Smooth muscle cell (in vitro differentiated cells): ENCODE measurements around the gene LRCOL1. TPM values are rescaled to one million over a fixed set of nuclear protein-coding genes. Genes with fewer than 3 reads are reported as not detected.

ENCODE experiments used
- DNase-seq: peaks from one replicate; lab custom pipeline; 2025; ENCODE audit not compliant: unreplicated experiment; lab: John Stamatoyannopoulos, UW
- H2AFZ ChIP-seq: fragments of 200-600 bp; sonication (generic); 2 replicates; pipeline ENCODE4 v1.6.0; 2016; ENCODE audit warnings: antibody characterized with exemption, low read depth, mild to moderate bottlenecking
- H3F3A ChIP-seq: fragments of 200-600 bp; sonication (generic); 2 replicates; pipeline ENCODE4 v1.6.0; 2017; ENCODE audit warnings: antibody characterized with exemption, low read depth
- H3K27ac ChIP-seq: fragments of 200-600 bp; sonication (generic); 2 replicates; pipeline ENCODE4 v1.5.1; 2016; ENCODE audit warnings: low read depth, mild to moderate bottlenecking
- H3K27me3 ChIP-seq: fragments of 200-600 bp; sonication (generic); 2 replicates; pipeline ENCODE4 v1.6.1; 2016; ENCODE audit warnings: low read depth, mild to moderate bottlenecking
- H3K36me3 ChIP-seq: fragments of 200-600 bp; sonication (generic); 2 replicates; pipeline ENCODE4 v1.5.1; 2016; ENCODE audit warnings: low read depth
- H3K4me1 ChIP-seq: fragments of 200-600 bp; sonication (generic); 2 replicates; pipeline ENCODE4 v1.5.1; 2016; ENCODE audit warnings: low read depth
- H3K4me2 ChIP-seq: fragments of 200-600 bp; sonication (generic); 2 replicates; pipeline ENCODE4 v1.6.0; 2016; ENCODE audit warnings: mild to moderate bottlenecking
- H3K4me3 ChIP-seq: fragments of 200-600 bp; sonication (generic); 2 replicates; pipeline ENCODE4 v1.5.1; 2016; ENCODE audit warnings: mild to moderate bottlenecking
- H3K79me2 ChIP-seq: fragments of 200-600 bp; sonication (generic); 2 replicates; pipeline ENCODE4 v1.6.0; 2016; ENCODE audit warnings: low read depth, mild to moderate bottlenecking
- H3K9ac ChIP-seq: fragments of 200-600 bp; sonication (generic); 2 replicates; pipeline ENCODE4 v1.6.0; 2016; ENCODE audit warnings: low read depth
- H3K9me3 ChIP-seq: fragments of 200-600 bp; sonication (generic); replicated peaks from 2 replicates; pipeline ENCODE4 v1.5.1; 2016; ENCODE audit warnings: low read depth
- H4K20me1 ChIP-seq: fragments of 200-600 bp; sonication (generic); 2 replicates; pipeline ENCODE4 v1.6.0; 2016; ENCODE audit warnings: low read depth
- WGBS: methylation state at CpG from one replicate; pipeline ENCODE4 v1.1.7; 2016; ENCODE audit warnings: low lambda C conversion rate; 5-methylcytosine and 5-hydroxymethylcytosine counted together
- polyA plus RNA-seq: library from polyadenylated mRNA; unstranded; fragments of >200 nt; fragmentation: Nextera tagmentation; extraction: Ambion mirVana; gene quantifications from 2 replicates; pipeline ENCODE4 v1.2.1, GENCODE V29; 2016
- total RNA-seq: library from RNA; depleted of rRNA; stranded (reverse); fragments of >200 nt; gene quantifications from 2 replicates; pipeline ENCODE4 v1.2.3, GENCODE V29; 2014
- TF ChIP-seq, protein P1 (sequence below): fragments of 200-600 bp; sonication (generic); IDR thresholded peaks from 2 replicates; pipeline ENCODE4 v1.5.1; 2017; ENCODE audit warnings: borderline replicate concordance, mild to moderate bottlenecking, antibody characterized with exemption; ENCODE audit not compliant: insufficient read depth, poor library complexity, severe bottlenecking

The LRCOL1 gene
- total and polyA plus RNA-seq, 2 experiments from 2014 or later, result not detected

DNA sequence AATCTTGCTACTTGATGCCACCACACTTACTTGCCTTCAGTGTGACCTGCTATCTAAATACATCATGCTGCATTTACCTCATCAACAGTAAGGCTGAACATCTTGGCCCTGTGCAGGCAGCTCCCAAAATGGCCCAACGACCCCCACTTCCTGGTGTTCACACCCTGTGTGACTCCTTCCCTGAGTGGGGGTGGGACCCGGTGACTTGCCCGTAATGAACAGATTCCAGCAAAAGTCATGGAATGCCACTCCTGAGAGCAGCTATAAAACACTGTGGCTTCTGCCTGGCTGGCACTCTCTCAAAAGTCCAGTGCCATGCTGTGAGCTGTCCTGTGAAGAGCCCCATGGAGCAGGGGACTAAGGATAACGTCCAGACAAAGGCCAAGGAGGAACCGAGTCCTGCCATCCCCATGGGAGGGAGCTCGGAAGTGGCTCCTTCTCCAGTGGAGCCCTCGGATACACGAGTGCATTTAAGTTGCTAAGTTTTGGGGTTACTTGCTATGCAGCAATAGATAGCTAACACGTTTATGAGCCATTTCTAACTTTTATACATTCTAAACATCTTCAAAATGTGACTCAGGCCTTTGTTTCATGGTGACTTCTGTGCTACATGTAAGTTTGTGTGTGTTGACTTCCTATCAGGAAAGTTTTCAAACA, 41.2 kb upstream of the LRCOL1 start:
- 92% methylated on average over 9 of the region's 9 CpGs for WGBS
- Histone ChIP-seq H3K4me1 (no peaks in the 10 kb centered on the region), H3K36me3 (peaks cover 5% of the 10 kb centered on the region), H4K20me1 (no peaks in the 10 kb centered on the region), H3K9me3 (no peaks in the 10 kb centered on the region), H3K4me2 (no peak overlapping the region), H3K9ac (no peak overlapping the region), H3K27me3 (no peaks in the 10 kb centered on the region), H3F3A (no peaks in the 10 kb centered on the region), H2AFZ (no peak overlapping the region), H3K27ac (no peak overlapping the region), H3K79me2 (no peaks in the 10 kb centered on the region), H3K4me3 (no peak overlapping the region)
- DNase-seq, result no peak
- TF ChIP-seq, protein P1, sequence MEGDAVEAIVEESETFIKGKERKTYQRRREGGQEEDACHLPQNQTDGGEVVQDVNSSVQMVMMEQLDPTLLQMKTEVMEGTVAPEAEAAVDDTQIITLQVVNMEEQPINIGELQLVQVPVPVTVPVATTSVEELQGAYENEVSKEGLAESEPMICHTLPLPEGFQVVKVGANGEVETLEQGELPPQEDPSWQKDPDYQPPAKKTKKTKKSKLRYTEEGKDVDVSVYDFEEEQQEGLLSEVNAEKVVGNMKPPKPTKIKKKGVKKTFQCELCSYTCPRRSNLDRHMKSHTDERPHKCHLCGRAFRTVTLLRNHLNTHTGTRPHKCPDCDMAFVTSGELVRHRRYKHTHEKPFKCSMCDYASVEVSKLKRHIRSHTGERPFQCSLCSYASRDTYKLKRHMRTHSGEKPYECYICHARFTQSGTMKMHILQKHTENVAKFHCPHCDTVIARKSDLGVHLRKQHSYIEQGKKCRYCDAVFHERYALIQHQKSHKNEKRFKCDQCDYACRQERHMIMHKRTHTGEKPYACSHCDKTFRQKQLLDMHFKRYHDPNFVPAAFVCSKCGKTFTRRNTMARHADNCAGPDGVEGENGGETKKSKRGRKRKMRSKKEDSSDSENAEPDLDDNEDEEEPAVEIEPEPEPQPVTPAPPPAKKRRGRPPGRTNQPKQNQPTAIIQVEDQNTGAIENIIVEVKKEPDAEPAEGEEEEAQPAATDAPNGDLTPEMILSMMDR, result no peak

DNA sequence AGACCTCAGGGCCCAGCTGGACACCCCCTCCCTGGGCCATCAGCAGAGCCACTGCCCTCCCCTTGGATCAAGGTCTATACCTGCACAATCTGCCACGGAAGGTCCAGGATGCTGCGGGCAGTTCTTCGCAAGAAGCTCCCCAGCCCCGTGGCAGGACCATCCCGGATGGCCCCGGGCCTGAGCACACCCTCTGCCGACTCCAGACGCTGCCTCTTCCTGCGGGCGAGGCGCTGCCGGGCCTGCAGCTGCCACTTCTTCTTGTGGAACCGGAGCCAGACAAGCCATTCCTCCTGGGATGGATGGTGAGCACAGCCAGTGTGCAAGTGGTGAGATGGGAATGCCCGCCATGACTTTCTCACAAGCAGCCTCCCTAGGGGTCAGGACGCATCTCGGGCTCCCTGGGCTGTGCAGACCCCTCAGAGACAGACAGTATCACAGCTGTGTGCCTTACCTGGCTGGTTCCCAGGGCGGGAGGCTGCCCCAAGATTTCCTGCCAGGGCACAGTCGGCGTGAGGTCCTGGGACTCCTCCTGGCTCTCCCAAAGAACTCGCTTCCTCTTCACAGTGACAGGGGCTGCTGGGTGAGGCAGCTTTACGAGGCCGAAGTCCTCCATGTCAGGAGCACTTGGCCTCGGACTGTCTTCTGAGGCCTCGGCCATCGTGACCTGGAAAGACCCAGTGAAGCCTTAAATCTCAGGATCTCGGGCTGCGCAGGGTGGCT, 39.0 kb upstream of the LRCOL1 start:
- H2AFZ ChIP-seq, result no peak overlapping the region
- no peaks in the 10 kb centered on the region for H3K4me1 ChIP-seq
- TF ChIP-seq, protein P1, result no peak
- H3K79me2 ChIP-seq, result no peaks in the 10 kb centered on the region
- H3F3A ChIP-seq, result no peaks in the 10 kb centered on the region
- no peak for DNase-seq
- peaks cover 5% of the 10 kb centered on the region for H3K36me3 ChIP-seq
- H3K4me3 ChIP-seq, result no peak overlapping the region
- 96% methylated on average over 27 of the region's 27 CpGs for WGBS
- H3K9me3 ChIP-seq, result no peaks in the 10 kb centered on the region
- no peak overlapping the region for H3K27ac ChIP-seq
- no peak overlapping the region for H3K9ac ChIP-seq
- H3K4me2 ChIP-seq, result no peak overlapping the region
- H4K20me1 ChIP-seq, result no peaks in the 10 kb centered on the region
- H3K27me3 ChIP-seq, result no peaks in the 10 kb centered on the region

DNA sequence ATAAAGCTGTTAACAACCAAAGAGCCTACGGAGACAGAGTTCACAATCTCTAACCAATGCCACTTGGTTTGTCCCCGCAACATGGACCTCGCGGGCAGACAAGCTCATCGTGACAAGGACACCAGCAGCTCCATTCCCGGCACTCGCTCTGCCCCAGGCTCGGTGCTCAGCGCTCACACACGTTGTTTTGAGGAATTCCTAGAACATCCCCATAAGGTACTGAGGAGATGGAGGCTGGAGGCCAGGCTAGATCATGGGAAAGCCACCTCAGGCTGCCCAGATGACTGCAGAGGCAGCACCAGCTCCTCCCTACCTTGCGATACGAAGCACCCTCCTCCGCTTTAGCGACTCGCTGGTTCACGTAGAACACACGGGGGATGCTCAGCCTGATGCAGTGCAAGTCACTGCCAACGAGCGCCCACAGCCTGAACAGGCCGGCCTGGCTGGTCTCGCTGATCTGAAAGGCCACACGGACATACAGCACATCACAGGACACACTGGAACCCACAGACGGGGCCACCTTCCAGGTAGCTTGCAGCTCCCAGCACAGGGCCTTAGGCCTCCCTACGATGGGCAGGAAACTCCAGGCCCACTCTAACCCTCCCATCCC, 38.3 kb upstream of the LRCOL1 start:
- H3K36me3 ChIP-seq, result peaks cover 3% of the 10 kb centered on the region
- no peak overlapping the region for H3K4me2 ChIP-seq
- H3K9me3 ChIP-seq, result no peaks in the 10 kb centered on the region
- H3K4me3 ChIP-seq, result no peak overlapping the region
- H2AFZ ChIP-seq, result no peak overlapping the region
- no peak overlapping the region for H3K27ac ChIP-seq
- no peaks in the 10 kb centered on the region for H3K4me1 ChIP-seq
- no peaks in the 10 kb centered on the region for H3K79me2 ChIP-seq
- no peak overlapping the region for H3K9ac ChIP-seq
- 98% methylated on average over 24 of the region's 24 CpGs for WGBS
- H3K27me3 ChIP-seq, result no peaks in the 10 kb centered on the region
- TF ChIP-seq, protein P1, result no peak
- DNase-seq, result no peak
- no peaks in the 10 kb centered on the region for H4K20me1 ChIP-seq
- no peaks in the 10 kb centered on the region for H3F3A ChIP-seq
